ENCODE measurements around the gene KMT5B. TPM values are rescaled to one million over a fixed set of nuclear protein-coding genes. Genes with fewer than 3 reads are reported as not detected.

Gene KMT5B
- total and polyA plus RNA-seq, 2 donors (not counting 1 experiment from before 2014, with no cell fraction given): 13.0 to 24.3 TPM

DNA sequence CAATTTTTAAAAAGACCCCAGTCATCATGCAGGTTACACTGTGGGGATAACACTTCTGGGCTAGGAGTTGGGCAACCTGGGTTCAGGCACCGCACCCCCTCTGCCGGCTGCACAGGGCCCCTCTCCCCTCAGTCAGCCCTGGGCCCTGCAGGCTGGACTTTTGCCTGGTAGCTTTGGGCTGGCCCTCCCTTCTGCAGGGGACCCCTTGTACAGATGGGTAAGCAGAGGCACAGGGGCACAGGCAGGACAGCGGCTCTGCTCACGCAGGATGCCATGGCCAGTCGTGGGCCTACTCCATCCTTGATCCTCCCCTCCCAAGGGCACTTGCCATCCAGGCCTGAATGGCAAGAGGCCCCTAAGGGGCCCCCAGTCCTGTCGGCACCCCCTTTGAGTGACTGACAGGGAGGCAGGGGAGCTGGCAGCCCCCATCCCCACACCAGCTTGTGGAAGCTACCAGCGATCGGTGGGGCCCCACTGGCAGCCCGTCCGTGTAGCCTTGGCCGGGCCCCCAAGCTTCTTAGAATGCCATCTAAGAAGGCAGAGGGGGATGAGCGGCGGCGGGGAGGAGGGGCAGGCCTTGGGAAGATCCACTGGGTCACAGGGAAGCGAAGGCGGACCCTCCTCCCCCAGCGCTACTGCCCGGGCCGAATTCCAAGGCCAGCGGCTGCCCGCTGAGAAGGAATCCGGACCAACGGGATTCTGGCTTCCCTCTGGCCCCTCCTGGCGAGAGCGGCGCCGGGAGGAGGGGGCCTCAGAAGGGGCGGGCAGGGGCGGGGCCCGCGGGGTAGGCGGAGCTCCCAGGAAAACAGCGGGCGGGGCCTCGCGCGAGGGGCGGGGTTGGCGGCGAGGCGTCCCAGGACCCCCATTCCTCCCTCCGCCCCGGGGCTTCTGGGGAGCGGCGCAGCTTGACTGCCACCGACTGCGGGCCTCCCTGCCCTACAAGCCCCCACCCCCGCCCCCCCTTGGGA lies 85.1 kb downstream of the KMT5B start:
- H3K36me3 ChIP-seq (ENCODE audit: control insufficient read depth, insufficient read depth, low read length): no peaks in the 10 kb centered on the region
- H3K4me2 ChIP-seq (ENCODE audit: extremely low read depth, insufficient read depth, low read length): no peak overlapping the region
- H3K27me3 ChIP-seq (ENCODE audit: control insufficient read depth, insufficient read depth, low read length): peaks cover 10% of the 10 kb centered on the region
- H4K20me1 ChIP-seq (ENCODE audit: control insufficient read depth, extremely low read depth, insufficient read depth, low read length): no peaks in the 10 kb centered on the region
- H3K9ac ChIP-seq (ENCODE audit: insufficient read depth, low read length): no peak overlapping the region
- H3K4me3 ChIP-seq (replicated peaks in 1 of 4; ENCODE audit: control extremely low read depth in 1 of 4, insufficient read depth in 1 of 4, low read depth in 3 of 4, low read length in 4 of 4): peak overlapping the region in 2 of 4 experiments; percentile 49 to 51
- TF ChIP-seq EZH2 (IDR thresholded peaks at IDR 0.05; ENCODE audit: low read length, missing control alignments): no peak
- TF ChIP-seq, protein P1, sequence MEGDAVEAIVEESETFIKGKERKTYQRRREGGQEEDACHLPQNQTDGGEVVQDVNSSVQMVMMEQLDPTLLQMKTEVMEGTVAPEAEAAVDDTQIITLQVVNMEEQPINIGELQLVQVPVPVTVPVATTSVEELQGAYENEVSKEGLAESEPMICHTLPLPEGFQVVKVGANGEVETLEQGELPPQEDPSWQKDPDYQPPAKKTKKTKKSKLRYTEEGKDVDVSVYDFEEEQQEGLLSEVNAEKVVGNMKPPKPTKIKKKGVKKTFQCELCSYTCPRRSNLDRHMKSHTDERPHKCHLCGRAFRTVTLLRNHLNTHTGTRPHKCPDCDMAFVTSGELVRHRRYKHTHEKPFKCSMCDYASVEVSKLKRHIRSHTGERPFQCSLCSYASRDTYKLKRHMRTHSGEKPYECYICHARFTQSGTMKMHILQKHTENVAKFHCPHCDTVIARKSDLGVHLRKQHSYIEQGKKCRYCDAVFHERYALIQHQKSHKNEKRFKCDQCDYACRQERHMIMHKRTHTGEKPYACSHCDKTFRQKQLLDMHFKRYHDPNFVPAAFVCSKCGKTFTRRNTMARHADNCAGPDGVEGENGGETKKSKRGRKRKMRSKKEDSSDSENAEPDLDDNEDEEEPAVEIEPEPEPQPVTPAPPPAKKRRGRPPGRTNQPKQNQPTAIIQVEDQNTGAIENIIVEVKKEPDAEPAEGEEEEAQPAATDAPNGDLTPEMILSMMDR (conservative IDR thresholded peaks at IDR 0.05 in 1 of 2, IDR thresholded peaks at IDR 0.05 in 1 of 2; ENCODE audit: low read depth in 1 of 2, low read length in 2 of 2): no peak
- peak; percentile 61 to 64 for DNase-seq (ENCODE audit: low read depth in 2 of 2)
- H3K4me1 ChIP-seq (ENCODE audit: control insufficient read depth, extremely low read depth, insufficient read depth, low read length): peaks cover 3% of the 10 kb centered on the region
- no peaks in the 10 kb centered on the region for H3K9me3 ChIP-seq (ENCODE audit: control insufficient read depth, insufficient read depth, low read depth, low read length)
- H3K27ac ChIP-seq (ENCODE audit: insufficient read depth, low read length): no peak overlapping the region
- no peak overlapping the region for H2AFZ ChIP-seq (ENCODE audit: low read length)
- H3K79me2 ChIP-seq (ENCODE audit: control insufficient read depth, insufficient read depth, low read length): no peaks in the 10 kb centered on the region

- DNase-seq (ENCODE audit: low read depth in 2 of 2): no peak
- Histone ChIP-seq H3K4me1 (ENCODE audit: control insufficient read depth, extremely low read depth, insufficient read depth, low read length) (peaks cover 8% of the 10 kb centered on the region), H3K9ac (ENCODE audit: insufficient read depth, low read length) (no peak overlapping the region), H2AFZ (ENCODE audit: low read length) (no peak overlapping the region), H3K27ac (ENCODE audit: insufficient read depth, low read length) (no peak overlapping the region), H3K9me3 (ENCODE audit: control insufficient read depth, insufficient read depth, low read depth, low read length) (no peaks in the 10 kb centered on the region), H3K27me3 (ENCODE audit: control insufficient read depth, insufficient read depth, low read length) (peaks cover 10% of the 10 kb centered on the region), H3K36me3 (ENCODE audit: control insufficient read depth, insufficient read depth, low read length) (no peaks in the 10 kb centered on the region), H3K4me3 (replicated peaks in 1 of 4; ENCODE audit: control extremely low read depth in 1 of 4, insufficient read depth in 1 of 4, low read depth in 3 of 4, low read length in 4 of 4) (no peak overlapping the region), H4K20me1 (ENCODE audit: control insufficient read depth, extremely low read depth, insufficient read depth, low read length) (no peaks in the 10 kb centered on the region), H3K4me2 (ENCODE audit: extremely low read depth, insufficient read depth, low read length) (no peak overlapping the region), H3K79me2 (ENCODE audit: control insufficient read depth, insufficient read depth, low read length) (peaks cover 2% of the 10 kb centered on the region)
- TF ChIP-seq EZH2 (IDR thresholded peaks at IDR 0.05; ENCODE audit: low read length, missing control alignments): no peak
- TF ChIP-seq, protein P1 (conservative IDR thresholded peaks at IDR 0.05 in 1 of 2, IDR thresholded peaks at IDR 0.05 in 1 of 2; ENCODE audit: low read depth in 1 of 2, low read length in 2 of 2): no peak
Observed at GRCh38 chr11:68125164-68125563, 87.9 kb downstream of the KMT5B start.

GRCh38 chr11:68122936-68123539 lies 90.1 kb downstream of the KMT5B start:
- no peaks in the 10 kb centered on the region for H4K20me1 ChIP-seq (ENCODE audit: control insufficient read depth, extremely low read depth, insufficient read depth, low read length)
- peaks cover 2% of the 10 kb centered on the region for H3K79me2 ChIP-seq (ENCODE audit: control insufficient read depth, insufficient read depth, low read length)
- no peak overlapping the region for H3K9ac ChIP-seq (ENCODE audit: insufficient read depth, low read length)
- H2AFZ ChIP-seq (ENCODE audit: low read length): no peak overlapping the region
- no peak overlapping the region for H3K4me3 ChIP-seq (replicated peaks in 1 of 4; ENCODE audit: control extremely low read depth in 1 of 4, insufficient read depth in 1 of 4, low read depth in 3 of 4, low read length in 4 of 4)
- no peaks in the 10 kb centered on the region for H3K9me3 ChIP-seq (ENCODE audit: control insufficient read depth, insufficient read depth, low read depth, low read length)
- no peak for DNase-seq (ENCODE audit: low read depth in 2 of 2)
- H3K27ac ChIP-seq (ENCODE audit: insufficient read depth, low read length): no peak overlapping the region
- H3K4me1 ChIP-seq (ENCODE audit: control insufficient read depth, extremely low read depth, insufficient read depth, low read length): peaks cover 6% of the 10 kb centered on the region
- H3K4me2 ChIP-seq (ENCODE audit: extremely low read depth, insufficient read depth, low read length): no peak overlapping the region
- peaks cover 2% of the 10 kb centered on the region for H3K27me3 ChIP-seq (ENCODE audit: control insufficient read depth, insufficient read depth, low read length)
- H3K36me3 ChIP-seq (ENCODE audit: control insufficient read depth, insufficient read depth, low read length): no peaks in the 10 kb centered on the region
- no peak for TF ChIP-seq EZH2 (IDR thresholded peaks at IDR 0.05; ENCODE audit: low read length, missing control alignments)
- TF ChIP-seq, protein P1 (conservative IDR thresholded peaks at IDR 0.05 in 1 of 2, IDR thresholded peaks at IDR 0.05 in 1 of 2; ENCODE audit: low read depth in 1 of 2, low read length in 2 of 2): no peak

Measured in fibroblast of lung (primary cell).